NT2/D1 (cell line): ENCODE results near the gene HIPK2.

ENCODE experiments used
- SUZ12 ChIP-seq: IDR thresholded peaks from 2 replicates; pipeline ENCODE4 v1.6.1; 2011; ENCODE audit not compliant: insufficient read length, insufficient read depth; ENCODE audit errors: extremely low read depth
- YY1 ChIP-seq: IDR thresholded peaks from 2 replicates; pipeline ENCODE4 v1.6.1; 2011; ENCODE audit not compliant: insufficient read length, insufficient read depth
- ZNF274 ChIP-seq: IDR thresholded peaks from 2 replicates; pipeline ENCODE4 v1.6.1; 2011; ENCODE audit warnings: mild to moderate bottlenecking, low read depth, low read length

GRCh38 chr7:139568813-139569490, 208.8 kb downstream of the HIPK2 start:
- no peak for TF ChIP-seq YY1
- TF ChIP-seq ZNF274: no peak
- TF ChIP-seq SUZ12: no peak
